ENCODE data around the gene PLXDC1. TPM values are rescaled to one million over a fixed set of nuclear protein-coding genes. Genes with fewer than 3 reads are reported as not detected.

The PLXDC1 gene
- total RNA-seq, 1 experiment from 2014 or later: 2.0 TPM

GRCh38 chr17:39081851-39082250 is 69.6 kb downstream of the PLXDC1 start:
- H2AFZ ChIP-seq (ENCODE audit: low read length): no peak overlapping the region
- no peak for DNase-seq
- H3K9ac ChIP-seq (ENCODE audit: extremely low read depth, insufficient read length, low read length): no peak overlapping the region
- no peak overlapping the region for H4K91ac ChIP-seq (ENCODE audit: insufficient read length, low read depth, low read length)
- H3K14ac ChIP-seq (ENCODE audit: insufficient read depth, low read length): 0 out of 2 replicates have a peak overlapping the region, but pooled peaks have one; percentile 5
- H4K8ac ChIP-seq (replicated peaks; ENCODE audit: insufficient read length, low read depth, low read length): no peak overlapping the region
- no peak overlapping the region for H2BK5ac ChIP-seq (ENCODE audit: insufficient read length, low read length)
- H3T11ph ChIP-seq (ENCODE audit: low read length): no peak overlapping the region
- H3K79me1 ChIP-seq (ENCODE audit: insufficient read depth, low read depth, low read length, poor library complexity, severe bottlenecking): no peaks in the 10 kb centered on the region
- H3K27ac ChIP-seq (ENCODE audit: insufficient read length, low read depth, low read length): no peak overlapping the region
- H3K4me3 Mint-ChIP-seq: no peak overlapping the region
- H3K79me2 ChIP-seq (ENCODE audit: insufficient read depth, low read length): no peaks in the 10 kb centered on the region
- H3K27ac Mint-ChIP-seq: peak overlapping the region; percentile 49 to 52 (median 51); a peak in 4 of 7 replicates
- no peak overlapping the region for H3K56ac ChIP-seq (ENCODE audit: insufficient read length, low read depth, low read length)
- no peak overlapping the region for H4K5ac ChIP-seq (ENCODE audit: insufficient read length, low read depth, low read length)
- no peak overlapping the region for H3K23ac ChIP-seq (ENCODE audit: insufficient read length, low read depth, low read length)
- H2BK120ac ChIP-seq (ENCODE audit: low read depth, low read length, poor library complexity, severe bottlenecking): no peak overlapping the region
- H3K27me3 ChIP-seq (ENCODE audit: insufficient read depth, low read length): no peaks in the 10 kb centered on the region
- peaks cover 17 to 24% of the 10 kb centered on the region in 2 experiments for H3K4me1 Mint-ChIP-seq
- H2BK15ac ChIP-seq (ENCODE audit: low read depth, low read length): no peak overlapping the region
- no peaks in the 10 kb centered on the region for H3K9me3 ChIP-seq (ENCODE audit: control insufficient read depth, low read depth, low read length)
- no peaks in the 10 kb centered on the region for H4K20me1 ChIP-seq (ENCODE audit: control insufficient read depth, insufficient read depth, insufficient read length)
- no peak overlapping the region for H3K4me2 ChIP-seq (ENCODE audit: insufficient read depth, insufficient read length, low read length)
- H3K9me3 Mint-ChIP-seq: no peaks in the 10 kb centered on the region
- no peak overlapping the region for H2BK12ac ChIP-seq (ENCODE audit: insufficient read length, low read depth, low read length)
- H3K23me2 ChIP-seq (ENCODE audit: insufficient read length, low read depth, low read length, poor library complexity, severe bottlenecking): no peaks in the 10 kb centered on the region
- no peak overlapping the region for H2BK20ac ChIP-seq (ENCODE audit: low read depth, low read length, poor library complexity, severe bottlenecking)
- no peak for TF ChIP-seq CTCF (conservative IDR thresholded peaks at IDR 0.05)
- H3K18ac ChIP-seq (ENCODE audit: insufficient read length, low read depth, low read length): no peak overlapping the region
- peaks cover 4% of the 10 kb centered on the region; the same call in 1 of the 2 replicates for H3K27me3 Mint-ChIP-seq (ENCODE audit: low read depth)
- no peaks in the 10 kb centered on the region for H3K36me3 Mint-ChIP-seq (ENCODE audit: insufficient read depth in 1 of 3, low read depth in 3 of 3)
- H2AK5ac ChIP-seq (ENCODE audit: insufficient read length, low read length): no peak overlapping the region
- no peaks in the 10 kb centered on the region for H3K4me1 ChIP-seq (ENCODE audit: insufficient read depth, low read length)
- no CpG with 5 or more reads among the region's 1 CpG for WGBS (ENCODE audit: extremely low coverage, insufficient read length, low lambda C conversion rate)
- no peak overlapping the region for H3K4ac ChIP-seq (ENCODE audit: low read depth, low read length)
